ENCODE data around the gene RND1.

RND1 gene

GRCh38 chr12:48826209-48826855, 39.3 kb downstream of the RND1 start:
- no peak for DNase-seq

- DNase-seq = no peak
Measured at GRCh38 chr12:48824905-48825304, 40.8 kb downstream of the RND1 start.

- DNase-seq = peak in 1 of 2 donors; percentile 6
Measured at GRCh38 chr12:48824112-48824511, 41.6 kb downstream of the RND1 start.

DNA sequence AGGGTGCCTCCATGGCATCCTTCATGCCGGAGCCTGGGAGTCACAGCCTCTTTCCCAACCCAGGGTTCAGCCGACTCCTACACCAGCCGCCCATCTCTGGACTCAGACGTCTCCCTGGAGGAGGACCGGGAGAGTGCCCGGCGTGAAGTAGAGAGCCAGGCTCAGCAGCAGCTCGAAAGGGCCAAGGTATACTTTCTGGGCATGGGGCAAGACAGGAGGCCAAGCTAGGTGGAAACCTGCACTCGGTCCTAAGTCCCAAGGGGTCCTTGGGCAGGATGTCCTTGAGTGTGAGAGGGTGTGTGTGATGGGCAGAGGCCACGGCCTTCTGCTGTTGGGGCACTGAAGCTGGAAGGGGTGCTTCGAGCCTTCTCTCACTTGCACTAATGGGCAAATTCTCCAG, 42.4 kb downstream of the RND1 start:
- DNase-seq = no peak

- no peak for DNase-seq
Measured at GRCh38 chr12:48822711-48823110, 43.0 kb downstream of the RND1 start.

- DNase-seq = no peak
Measured at GRCh38 chr12:48822139-48822538, 43.5 kb downstream of the RND1 start.

DNA sequence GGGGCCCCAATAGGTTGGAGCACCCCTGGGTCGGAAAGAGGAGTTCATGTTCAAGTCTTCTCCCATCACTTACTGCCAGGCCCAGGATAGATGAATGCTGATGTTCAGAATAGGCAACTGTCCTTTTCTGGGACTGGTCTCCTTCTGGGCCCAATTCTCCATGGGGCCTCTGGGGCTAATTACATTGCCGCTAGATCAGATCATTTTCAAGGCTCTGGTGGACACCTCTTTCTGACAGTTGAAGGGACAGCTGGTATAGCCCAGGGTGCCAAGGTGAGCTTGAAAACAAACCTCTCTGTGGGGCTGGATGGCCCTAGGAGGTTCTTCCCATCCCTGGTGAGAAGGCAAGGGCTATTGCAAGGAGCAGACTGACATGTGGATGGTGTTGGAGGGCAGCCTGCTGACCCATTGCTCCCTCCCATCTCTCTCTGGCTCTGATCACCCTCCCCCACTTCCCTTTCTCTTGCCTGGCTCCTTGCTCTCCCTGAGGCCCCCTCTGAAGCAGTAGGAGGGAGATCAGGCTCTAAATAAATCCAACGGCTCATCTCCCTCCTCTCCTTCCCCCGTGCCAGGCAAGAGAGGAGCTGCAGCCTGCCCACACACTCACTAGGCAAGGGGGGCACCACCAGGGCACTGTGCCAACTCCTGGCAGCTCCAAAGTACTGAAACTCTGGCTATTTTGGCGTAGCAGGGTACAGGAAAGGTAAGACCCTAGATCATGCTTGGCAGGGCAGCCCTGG, 45.5 kb downstream of the RND1 start:
- DNase-seq = no peak

DNA sequence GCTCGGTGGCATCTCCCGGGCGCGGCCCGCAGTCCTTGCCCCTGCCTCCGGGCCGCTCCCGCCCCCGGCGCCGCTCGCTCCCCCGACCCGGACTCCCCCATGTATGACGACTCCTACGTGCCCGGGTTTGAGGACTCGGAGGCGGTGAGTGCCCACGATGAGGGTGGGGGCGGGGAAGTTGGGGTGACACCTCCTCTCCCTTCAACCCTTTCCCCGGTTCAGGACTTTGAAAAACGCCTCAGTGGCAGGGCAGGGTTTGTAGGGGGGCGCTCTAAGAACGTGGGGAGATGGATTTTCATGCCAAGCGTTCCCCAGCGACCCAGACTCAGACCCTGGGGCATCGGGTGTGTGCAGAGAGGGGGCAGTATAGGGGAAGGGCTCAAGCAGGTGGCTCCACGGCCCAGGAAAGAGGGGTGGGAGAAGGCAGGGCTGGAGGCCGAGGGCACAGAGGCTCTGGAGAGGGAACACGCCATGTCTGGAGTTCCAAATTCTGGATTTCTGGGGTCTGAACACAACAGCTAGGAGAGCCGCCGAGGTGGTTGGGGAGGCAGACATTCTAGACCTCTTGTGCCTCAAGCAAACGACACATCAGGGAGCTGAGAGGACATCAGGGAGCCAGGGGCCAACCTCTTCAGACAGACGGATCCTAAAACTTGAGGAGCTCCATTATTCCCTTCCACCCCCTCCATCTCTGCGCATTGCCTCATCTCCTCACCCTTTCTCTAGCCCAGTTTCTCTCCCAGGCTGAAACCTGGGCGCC, 46.7 kb downstream of the RND1 start:
- DNase-seq = peak; percentile 57 to 73

- peak; percentile 78 to 79 for DNase-seq
Measured at GRCh38 chr12:48817873-48818830, 47.5 kb downstream of the RND1 start, which contains the start of gene CACNB3. TSS of gene CACNB3 (plus strand) at chr12:48818496. CDS start at chr12:48818930, 434 bp downstream.

GRCh38 chr12:48816143-48816854, 49.4 kb downstream of the RND1 start:
- DNase-seq = no peak

DNA sequence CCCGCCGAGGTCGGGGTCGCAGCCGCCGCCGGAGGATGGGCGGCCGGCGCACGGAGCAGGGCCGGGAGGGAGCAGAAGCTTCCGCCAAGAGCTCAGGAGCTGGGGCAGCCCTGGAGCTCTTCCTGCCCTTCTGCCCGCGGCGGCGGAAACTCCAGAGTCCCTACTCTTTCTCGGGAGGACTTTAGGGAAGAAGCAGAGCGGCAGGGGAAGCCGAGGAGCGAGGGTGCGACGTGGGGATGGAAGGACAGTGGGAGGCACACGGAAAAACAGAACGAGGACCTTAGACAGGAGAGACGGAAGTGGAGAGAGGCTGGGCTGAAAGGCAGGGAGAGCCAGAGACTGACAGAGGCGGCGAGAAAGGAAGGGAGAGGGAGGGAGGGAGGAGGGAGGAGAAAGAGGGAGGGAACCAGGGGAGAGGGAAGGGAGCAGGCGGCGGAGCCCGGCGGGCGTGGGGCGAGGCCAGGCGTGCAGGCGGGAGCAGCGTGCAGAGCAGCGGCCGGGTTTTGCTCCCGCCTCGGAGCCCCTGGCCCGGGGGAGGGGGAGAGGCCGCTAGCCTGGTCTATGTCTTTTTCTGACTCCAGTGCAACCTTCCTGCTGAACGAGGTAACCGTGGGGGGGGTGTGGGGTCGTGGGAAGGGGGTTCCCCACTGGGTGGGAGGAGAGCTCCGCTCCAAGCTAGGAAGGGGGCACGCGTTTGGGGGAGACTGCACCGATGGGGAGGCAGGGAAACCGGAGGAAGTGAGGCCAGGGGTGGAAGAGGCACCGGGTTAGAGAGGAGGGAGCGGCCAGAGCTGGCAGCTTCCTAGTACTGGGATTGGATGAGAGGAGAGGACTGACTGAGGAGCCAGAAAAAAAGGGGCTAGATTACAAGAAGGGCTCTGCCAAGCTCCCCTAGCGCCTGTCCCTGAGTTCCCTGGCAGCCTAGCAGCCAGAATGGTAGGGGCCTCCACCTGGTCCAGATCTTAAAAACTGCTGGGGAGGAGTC, 50.3 kb downstream of the RND1 start:
- peak; percentile 10 to 12 for DNase-seq

DNA sequence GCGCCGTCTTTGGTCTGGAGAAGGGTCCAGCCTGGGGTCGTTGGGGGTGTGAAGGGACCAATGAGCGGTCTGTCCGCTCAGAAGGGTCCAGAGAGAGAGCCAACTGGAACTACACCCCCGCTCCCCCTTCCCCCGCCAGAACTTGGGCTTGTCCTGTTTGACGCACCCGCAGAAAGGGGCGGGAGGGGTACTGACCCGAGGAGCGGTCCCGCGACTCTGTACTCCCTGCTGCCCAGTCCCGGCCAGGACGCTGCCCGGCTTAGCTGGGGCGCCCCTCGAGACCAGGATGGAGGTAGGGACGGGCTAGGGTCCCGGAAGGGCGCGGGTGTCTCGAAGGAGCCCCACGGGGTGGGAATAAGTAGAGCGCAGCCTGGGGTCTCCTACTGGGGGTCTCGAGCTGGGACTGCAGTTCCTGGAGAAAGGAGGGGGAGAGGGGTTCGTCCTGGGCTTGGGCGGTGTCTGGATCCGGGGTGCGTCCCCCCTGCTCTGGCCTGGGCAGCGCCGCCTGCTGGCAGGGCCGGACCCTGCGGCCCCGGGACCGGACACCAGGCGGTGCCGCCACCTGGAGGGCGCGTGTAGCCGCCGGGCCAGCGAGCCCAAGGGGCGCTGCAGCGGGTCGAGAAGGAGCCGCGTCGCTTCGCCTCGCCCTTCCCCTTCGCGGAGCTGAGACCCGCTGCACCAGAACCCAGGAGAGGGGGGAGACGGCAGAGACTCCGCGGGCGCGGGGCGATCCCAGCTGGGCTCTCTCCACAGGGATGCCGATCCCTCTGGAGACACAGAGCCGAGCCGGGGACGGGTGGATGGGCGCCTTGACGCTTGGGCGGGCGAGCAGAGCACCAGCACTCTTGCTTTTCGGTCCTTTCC, 51.2 kb downstream of the RND1 start:
- peak; percentile 64 to 69 for DNase-seq

DNA sequence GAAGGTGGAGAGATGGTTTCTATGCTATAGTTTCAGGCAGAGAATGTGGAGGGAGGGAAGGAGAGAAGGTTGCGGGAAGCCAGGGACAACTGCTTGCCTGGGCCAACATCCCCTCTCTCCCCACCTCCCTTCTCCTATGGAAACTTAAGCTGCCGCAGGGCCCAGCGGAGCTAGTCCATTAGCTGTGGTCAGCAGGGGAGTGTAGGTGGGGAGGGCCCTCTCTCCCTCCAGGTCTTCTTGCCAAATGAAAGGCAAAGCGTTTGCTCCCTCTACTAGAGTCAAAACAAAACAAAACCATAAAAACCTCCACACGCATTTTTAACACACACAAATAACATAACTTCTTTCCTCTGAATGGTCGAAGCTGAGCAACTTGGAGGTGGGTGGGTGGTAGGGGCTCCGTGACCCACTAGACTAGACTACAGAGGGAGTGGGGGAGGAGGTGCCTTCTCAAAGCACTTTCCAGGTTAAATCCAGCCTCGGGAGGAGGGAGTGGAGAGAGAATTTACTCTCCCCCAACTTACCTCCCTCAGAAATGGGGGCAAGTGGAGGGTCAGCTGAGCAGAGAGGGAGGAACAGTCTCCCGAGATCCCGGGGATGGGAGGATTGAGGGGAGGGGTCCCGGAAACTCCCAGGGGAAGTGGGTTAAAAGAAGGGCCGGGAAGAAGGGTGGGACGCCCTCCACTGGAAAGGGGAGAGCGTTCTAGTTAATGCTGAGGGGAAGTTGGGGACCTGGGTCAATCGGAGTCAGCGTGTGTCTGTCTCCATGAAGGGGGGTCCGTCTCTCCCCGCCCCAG, 52.0 kb downstream of the RND1 start:
- DNase-seq = no peak

- no peak for DNase-seq
Measured at GRCh38 chr12:48812389-48812788, 53.3 kb downstream of the RND1 start.

DNA sequence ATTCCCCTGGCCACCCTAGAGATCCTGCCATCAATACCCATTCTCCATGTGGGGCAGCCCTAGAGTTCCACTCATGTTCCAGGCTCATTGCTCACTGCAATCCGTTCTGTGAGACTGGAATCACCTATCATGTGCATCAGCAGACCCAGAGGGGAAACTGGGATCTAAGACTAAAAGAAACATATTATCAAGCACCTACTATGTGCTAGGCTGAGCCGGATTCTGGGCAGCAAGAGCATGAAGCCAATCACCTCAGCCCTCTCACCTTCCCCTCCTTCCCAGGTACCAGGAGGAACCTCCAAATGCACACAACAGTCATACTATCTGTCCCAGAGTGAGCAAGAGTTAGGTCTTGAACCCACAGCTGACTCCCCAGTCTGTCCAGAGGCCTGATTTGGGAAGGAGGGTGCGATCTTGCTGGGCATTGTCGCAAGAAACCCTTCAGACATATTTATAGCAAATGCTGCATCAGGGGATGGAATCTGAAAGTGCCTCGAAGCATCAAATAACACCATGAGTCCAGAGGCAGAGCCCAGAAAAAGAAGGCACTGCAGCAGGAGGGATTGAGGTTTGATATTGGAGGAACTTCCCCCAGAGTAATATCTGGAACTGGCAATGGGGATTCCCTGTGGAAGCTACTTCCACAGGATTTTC, 54.1 kb downstream of the RND1 start:
- no peak for DNase-seq

DNA sequence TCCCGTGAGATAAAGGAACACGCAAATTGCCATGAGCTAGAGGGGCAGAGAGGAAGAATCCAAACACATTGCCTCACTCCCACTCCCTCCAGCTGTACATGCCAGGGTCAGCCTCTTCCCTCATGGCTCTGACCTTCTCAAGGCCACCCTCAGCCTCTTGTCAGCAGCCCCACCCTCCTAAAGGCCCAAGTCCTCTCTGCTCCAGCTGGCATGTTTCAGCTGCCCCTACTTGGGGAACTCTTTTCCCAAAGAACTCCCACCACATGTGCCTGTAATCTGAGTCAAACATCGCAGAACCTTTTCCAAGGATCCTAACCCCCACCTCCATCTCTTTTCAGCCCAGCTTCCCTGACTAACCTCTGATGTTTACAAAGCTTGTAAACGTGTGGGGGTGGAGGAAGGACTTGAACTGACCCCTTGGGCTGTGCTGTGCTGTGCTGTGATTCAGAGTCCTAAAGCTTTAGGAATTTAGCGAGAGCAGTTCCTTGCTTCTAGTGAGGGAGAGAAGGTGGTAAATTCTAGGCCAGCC, 54.7 kb downstream of the RND1 start:
- no peak for DNase-seq

- DNase-seq = no peak
Measured at GRCh38 chr12:48807981-48808380, 57.7 kb downstream of the RND1 start.
